ENCODE measurements around the gene IMPG1. TPM values are rescaled to one million over a fixed set of nuclear protein-coding genes. Genes with fewer than 3 reads are reported as not detected.

IMPG1 gene
- total RNA-seq, 1 donor from 2014 or later: not detected

DNA sequence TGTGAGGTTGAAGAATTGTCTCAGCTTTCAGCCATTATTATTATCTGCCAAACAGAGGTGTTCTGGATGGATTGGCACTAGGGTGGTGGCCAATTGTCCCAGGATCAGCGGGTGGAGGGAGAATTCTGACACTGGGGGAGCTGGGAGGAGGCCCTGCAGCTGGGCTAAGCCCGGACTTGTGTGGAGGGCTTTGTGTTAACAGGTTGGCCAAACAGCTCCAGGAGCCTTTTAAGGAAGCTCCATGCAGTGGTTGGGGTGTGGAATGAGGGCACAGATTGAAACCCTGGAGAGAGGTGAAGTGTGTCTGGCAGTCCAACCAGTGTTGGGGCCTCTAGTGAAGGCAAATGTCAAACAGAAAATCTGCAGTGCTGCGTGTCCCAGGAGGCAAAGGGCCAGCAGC, 135.8 kb downstream of the IMPG1 start:
- no peak for DNase-seq (ENCODE audit: low read depth)
- Histone ChIP-seq H3K36me3 (ENCODE audit: control insufficient read depth, insufficient read depth, low read length) (no peaks in the 10 kb centered on the region), H3K27me3 (ENCODE audit: control insufficient read depth, insufficient read depth, low read length) (peaks cover 3% of the 10 kb centered on the region), H3K4me3 (ENCODE audit: low read depth, low read length) (no peak overlapping the region)
- TF ChIP-seq, protein P1, sequence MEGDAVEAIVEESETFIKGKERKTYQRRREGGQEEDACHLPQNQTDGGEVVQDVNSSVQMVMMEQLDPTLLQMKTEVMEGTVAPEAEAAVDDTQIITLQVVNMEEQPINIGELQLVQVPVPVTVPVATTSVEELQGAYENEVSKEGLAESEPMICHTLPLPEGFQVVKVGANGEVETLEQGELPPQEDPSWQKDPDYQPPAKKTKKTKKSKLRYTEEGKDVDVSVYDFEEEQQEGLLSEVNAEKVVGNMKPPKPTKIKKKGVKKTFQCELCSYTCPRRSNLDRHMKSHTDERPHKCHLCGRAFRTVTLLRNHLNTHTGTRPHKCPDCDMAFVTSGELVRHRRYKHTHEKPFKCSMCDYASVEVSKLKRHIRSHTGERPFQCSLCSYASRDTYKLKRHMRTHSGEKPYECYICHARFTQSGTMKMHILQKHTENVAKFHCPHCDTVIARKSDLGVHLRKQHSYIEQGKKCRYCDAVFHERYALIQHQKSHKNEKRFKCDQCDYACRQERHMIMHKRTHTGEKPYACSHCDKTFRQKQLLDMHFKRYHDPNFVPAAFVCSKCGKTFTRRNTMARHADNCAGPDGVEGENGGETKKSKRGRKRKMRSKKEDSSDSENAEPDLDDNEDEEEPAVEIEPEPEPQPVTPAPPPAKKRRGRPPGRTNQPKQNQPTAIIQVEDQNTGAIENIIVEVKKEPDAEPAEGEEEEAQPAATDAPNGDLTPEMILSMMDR (IDR thresholded peaks at IDR 0.05; ENCODE audit: insufficient read depth, low read length, poor library complexity, severe bottlenecking): no peak

DNA sequence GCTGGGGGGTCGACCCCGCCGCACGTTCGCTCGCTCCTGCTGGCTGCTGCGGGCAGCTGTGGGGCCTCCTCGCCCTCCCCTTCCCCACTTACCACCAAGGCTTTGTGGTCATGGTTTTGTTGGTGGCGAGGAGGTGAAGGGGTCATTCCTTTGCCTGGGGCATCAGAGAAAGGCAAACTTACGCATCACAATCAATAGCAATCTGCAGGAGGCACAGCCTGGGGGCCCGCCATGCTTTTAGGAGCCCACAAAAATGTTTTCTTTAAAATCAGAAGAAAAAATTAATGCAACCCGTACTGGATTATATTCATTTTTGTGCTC, 137.0 kb downstream of the IMPG1 start:
- TF ChIP-seq, protein P1 (IDR thresholded peaks at IDR 0.05; ENCODE audit: insufficient read depth, low read length, poor library complexity, severe bottlenecking): no peak
- H3K4me3 ChIP-seq (ENCODE audit: low read depth, low read length): peak overlapping the region; percentile 22
- H3K27me3 ChIP-seq (ENCODE audit: control insufficient read depth, insufficient read depth, low read length): peaks cover 3% of the 10 kb centered on the region
- no peaks in the 10 kb centered on the region for H3K36me3 ChIP-seq (ENCODE audit: control insufficient read depth, insufficient read depth, low read length)
- no peak for DNase-seq (ENCODE audit: low read depth)

DNA sequence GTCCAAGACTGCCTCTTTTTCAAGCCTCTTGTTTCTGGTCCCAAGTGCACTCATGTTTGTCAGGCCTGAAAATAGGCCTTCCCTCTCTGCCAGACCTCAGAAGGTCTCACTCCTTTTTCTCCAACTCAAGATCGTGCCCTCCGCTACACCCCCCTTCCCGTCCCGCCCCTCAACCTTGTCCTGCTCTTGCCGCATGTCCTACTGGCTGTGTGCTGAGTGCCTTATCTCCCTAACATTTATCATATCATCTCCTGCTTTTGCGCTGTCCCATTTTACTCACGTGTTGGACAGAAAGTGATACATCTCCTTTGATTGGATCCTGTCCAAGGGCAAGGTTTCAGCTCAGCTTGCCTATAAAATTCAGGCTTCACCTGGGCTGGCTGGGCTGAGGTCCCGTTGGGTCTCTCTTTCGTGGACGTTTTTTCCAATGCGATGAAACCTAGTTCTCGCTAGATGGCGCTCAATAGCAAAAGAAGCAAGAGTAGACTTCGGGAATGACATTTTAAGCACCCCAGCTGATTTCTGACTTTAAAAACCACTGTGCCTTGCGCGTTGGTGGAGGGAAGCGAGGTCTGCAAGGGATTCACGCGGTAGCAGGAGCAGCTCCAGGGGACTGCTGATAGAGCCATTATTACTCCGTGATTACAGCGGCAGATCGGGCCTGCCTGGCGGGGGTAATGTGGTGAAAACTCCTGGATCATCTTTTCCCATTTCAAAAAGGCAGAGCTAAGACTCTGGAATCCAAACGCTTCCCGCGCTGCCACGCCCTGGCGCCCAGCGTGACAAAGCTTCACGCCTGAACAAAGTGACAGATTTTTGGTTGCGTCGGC, 137.6 kb downstream of the IMPG1 start:
- H3K27me3 ChIP-seq (ENCODE audit: control insufficient read depth, insufficient read depth, low read length): peaks cover 3% of the 10 kb centered on the region
- peak; percentile 41 for DNase-seq (ENCODE audit: low read depth)
- H3K36me3 ChIP-seq (ENCODE audit: control insufficient read depth, insufficient read depth, low read length): no peaks in the 10 kb centered on the region
- TF ChIP-seq, protein P1 (IDR thresholded peaks at IDR 0.05; ENCODE audit: insufficient read depth, low read length, poor library complexity, severe bottlenecking): peak; percentile 76
- H3K4me3 ChIP-seq (ENCODE audit: low read depth, low read length): peak overlapping the region; percentile 22

DNA sequence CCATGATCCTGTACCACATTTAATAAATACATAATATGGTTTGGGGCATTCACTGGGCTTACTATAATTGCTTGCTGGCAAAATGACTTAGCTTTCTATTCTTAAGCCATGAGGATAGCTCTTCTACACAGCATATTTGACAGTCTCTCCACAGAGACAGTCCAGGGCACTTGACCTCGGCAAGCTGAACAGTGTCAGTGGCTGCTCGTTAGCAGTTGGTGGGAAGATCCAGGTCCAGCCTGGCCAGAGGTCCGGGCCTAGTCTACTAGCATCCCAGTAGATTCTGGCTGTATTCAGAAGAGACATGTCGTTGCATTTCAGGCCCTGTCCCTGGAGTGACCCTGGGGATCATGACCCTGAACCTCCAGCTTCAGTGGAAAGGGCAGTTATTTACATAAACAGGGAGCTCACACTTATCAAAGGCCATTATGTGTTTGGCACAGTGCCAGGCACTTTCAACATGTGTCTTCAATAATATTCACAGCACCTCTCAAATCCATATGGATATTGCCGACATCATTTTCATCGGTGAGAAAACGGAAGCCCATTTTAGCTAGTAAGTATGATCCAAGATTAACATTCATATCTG, 139.0 kb downstream of the IMPG1 start:
- H3K27me3 ChIP-seq (ENCODE audit: control insufficient read depth, insufficient read depth, low read length): peaks cover 3% of the 10 kb centered on the region
- H3K36me3 ChIP-seq (ENCODE audit: control insufficient read depth, insufficient read depth, low read length): no peaks in the 10 kb centered on the region
- TF ChIP-seq, protein P1 (IDR thresholded peaks at IDR 0.05; ENCODE audit: insufficient read depth, low read length, poor library complexity, severe bottlenecking): no peak
- H3K4me3 ChIP-seq (ENCODE audit: low read depth, low read length): no peak overlapping the region
- no peak for DNase-seq (ENCODE audit: low read depth)

DNA sequence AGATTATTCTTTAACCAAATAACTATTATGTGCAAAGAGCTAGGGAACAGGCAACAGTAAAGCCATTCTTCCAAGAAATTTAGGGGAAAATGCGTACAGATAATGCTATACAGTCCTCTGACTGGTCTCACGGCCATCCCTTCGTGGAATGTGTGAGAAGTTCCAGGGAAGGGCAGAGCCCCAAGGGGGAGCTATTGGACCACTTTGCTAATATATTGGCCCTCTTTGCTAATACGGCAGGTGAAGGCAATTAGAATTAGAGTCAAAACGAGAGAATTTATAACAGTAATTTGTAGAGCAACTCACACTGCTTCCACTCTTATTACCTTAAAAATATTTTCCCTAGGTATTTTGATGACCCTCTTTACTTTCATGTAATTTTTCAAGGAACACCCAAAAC, 140.4 kb downstream of the IMPG1 start:
- no peak for DNase-seq (ENCODE audit: low read depth)
- peaks cover 3% of the 10 kb centered on the region for H3K27me3 ChIP-seq (ENCODE audit: control insufficient read depth, insufficient read depth, low read length)
- TF ChIP-seq, protein P1 (IDR thresholded peaks at IDR 0.05; ENCODE audit: insufficient read depth, low read length, poor library complexity, severe bottlenecking): peak; percentile 71
- no peaks in the 10 kb centered on the region for H3K36me3 ChIP-seq (ENCODE audit: control insufficient read depth, insufficient read depth, low read length)
- H3K4me3 ChIP-seq (ENCODE audit: low read depth, low read length): no peak overlapping the region
